ENCODE results near the gene CCDC92. TPM values are rescaled to one million over a fixed set of nuclear protein-coding genes. Genes with fewer than 3 reads are reported as not detected.

Gene CCDC92
- total and polyA plus RNA-seq, 2 donors (not counting 1 experiment from before 2014, with no cell fraction given): 26.6 to 36.2 TPM

DNA sequence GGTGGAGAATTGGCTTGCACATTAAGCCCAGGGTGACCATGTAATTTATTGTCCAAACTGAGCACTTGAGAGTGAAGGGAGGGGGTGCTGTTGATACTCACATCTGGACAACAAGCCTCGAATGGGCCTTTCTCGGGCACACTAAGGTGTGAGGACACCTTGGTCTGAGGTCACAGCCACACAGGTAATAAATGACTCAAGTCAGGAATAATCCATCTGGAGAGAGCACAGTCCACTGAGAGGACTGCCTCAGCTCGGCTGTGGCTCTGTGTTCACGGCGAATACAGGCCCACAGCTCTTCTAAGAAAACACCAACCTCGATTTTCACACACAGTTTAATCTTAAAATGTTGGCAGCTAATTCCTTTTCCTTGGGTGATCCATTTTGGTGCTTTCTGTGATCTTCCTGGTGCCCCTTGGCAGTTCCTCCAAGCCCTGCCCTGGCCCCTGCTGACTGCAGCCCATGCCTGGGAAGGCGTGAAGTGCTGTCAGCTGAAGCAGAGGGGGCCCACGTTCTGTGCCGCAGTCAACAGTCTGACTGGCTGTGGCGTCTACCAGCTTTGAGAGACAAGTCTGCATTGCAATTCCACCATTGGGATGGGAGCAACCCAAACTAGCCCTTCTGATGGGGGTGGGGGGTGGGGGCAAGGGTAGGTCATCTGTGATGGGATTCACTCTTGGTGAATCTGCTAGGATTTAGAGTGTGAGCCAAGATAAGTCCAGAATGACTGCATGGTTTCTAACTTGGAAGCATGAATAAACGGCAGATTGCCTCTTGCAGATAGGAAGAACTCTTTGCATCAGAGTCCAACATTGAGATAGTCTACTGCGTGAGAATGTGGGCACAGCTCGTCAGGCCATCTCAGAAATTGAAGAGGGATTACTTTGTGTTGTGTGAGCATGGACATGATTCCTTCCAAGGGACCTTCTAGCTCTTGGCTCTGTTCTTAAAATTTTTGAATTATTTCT is 43.1 kb upstream of the CCDC92 start:
- ChIA-PET POLR2A (no interaction called here), CTCF (interaction anchor here (1.2 kb wide), 1 partner anchor 16 kb away, joined by 6 read pairs; no protein-coding TSS in a partner anchor)
- intact Hi-C loops (cut with micrococcal nuclease): no loop called here
- Mint-ChIP-seq H3K4me3 (no peak overlapping the region), H3K27ac (no peak overlapping the region), H3K27me3 (no peaks in the 10 kb centered on the region), H3K9me3 (ENCODE audit: insufficient read depth) (no peaks in the 10 kb centered on the region), H3K4me1 (peaks cover 8% of the 10 kb centered on the region)
- Histone ChIP-seq H3K4me1 (ENCODE audit: control insufficient read depth in 2 of 2, insufficient read depth in 2 of 2, low read length in 2 of 2) (peaks cover 0 to 6% of the 10 kb centered on the region in 2 donors), H3K79me2 (ENCODE audit: control insufficient read depth, insufficient read depth, low read length) (no peaks in the 10 kb centered on the region), H3K27me3 (replicated peaks in 1 of 4; ENCODE audit: control extremely low read depth in 1 of 4, control insufficient read depth in 3 of 4, insufficient read depth in 4 of 4, low read length in 3 of 4) (no peaks in the 10 kb centered on the region), H3K4me2 (replicated peaks; ENCODE audit: low read depth, low read length, poor library complexity, severe bottlenecking) (no peak overlapping the region), H3K4me3 (ENCODE audit: control extremely low read depth in 1 of 5, extremely low read depth in 1 of 5, insufficient read depth in 1 of 5, low read depth in 2 of 5, low read length in 4 of 5) (no peak overlapping the region), H2AFZ (ENCODE audit: insufficient read depth, low read depth, low read length, poor library complexity, severe bottlenecking) (no peak overlapping the region), H3K9ac (ENCODE audit: low read length) (no peak overlapping the region), H4K20me1 (ENCODE audit: control insufficient read depth, insufficient read depth, low read length, poor library complexity, severe bottlenecking) (no peaks in the 10 kb centered on the region), H3K36me3 (replicated peaks in 1 of 2; ENCODE audit: control extremely low read depth in 1 of 2, control insufficient read depth in 1 of 2, extremely low read depth in 1 of 2, insufficient read depth in 2 of 2, low read length in 1 of 2) (peaks cover 2 to 30% of the 10 kb centered on the region in 2 experiments), H3K27ac (ENCODE audit: low read length in 2 of 2) (no peak overlapping the region), H3K9me3 (ENCODE audit: control extremely low read depth in 1 of 3, control insufficient read depth in 2 of 3, insufficient read depth in 1 of 3, low read length in 2 of 3) (no peaks in the 10 kb centered on the region)
- WGBS (ENCODE audit: insufficient coverage): 94% methylated on average over 12 of the region's 13 CpGs
- DNase-seq (no peak), ATAC-seq (ENCODE audit: low read depth) (no peak)
- no peak for TF ChIP-seq CTCF (IDR thresholded peaks at IDR 0.05)

DNA sequence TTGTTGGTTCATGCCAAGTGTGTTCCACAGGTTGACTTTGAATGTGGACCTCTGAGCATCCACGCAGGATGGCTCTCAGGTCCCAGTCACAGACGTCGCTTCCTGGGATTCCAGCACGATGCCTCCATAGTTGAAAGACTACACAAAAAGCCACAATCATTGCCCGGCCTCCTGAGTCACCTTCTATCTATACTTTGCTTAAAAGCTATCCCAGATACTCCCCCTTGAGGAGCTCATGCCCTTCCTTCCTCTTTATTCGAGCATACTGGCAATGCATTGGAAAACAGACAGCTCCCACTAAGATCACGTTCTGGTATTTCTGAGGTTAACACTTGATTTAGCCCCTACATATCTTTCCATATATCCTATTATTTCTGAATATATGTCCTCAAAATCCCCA is 40.4 kb upstream of the CCDC92 start:
- POLR2A ChIA-PET: no interaction called here
- no peaks in the 10 kb centered on the region for H3K27me3 Mint-ChIP-seq
- H3K27ac ChIP-seq (ENCODE audit: low read length in 2 of 2): no peak overlapping the region
- no peaks in the 10 kb centered on the region for H4K20me1 ChIP-seq (ENCODE audit: control insufficient read depth, insufficient read depth, low read length, poor library complexity, severe bottlenecking)
- peaks cover 2% of the 10 kb centered on the region in 2 donors for H3K4me1 ChIP-seq (ENCODE audit: control insufficient read depth in 2 of 2, insufficient read depth in 2 of 2, low read length in 2 of 2)
- H3K36me3 ChIP-seq (replicated peaks in 1 of 2; ENCODE audit: control extremely low read depth in 1 of 2, control insufficient read depth in 1 of 2, extremely low read depth in 1 of 2, insufficient read depth in 2 of 2, low read length in 1 of 2): peaks cover 2 to 36% of the 10 kb centered on the region in 2 experiments
- 93% methylated on average over 6 of the region's 7 CpGs for WGBS (ENCODE audit: insufficient coverage)
- no peaks in the 10 kb centered on the region for H3K9me3 ChIP-seq (ENCODE audit: control extremely low read depth in 1 of 3, control insufficient read depth in 2 of 3, insufficient read depth in 1 of 3, low read length in 2 of 3)
- no peak overlapping the region for H3K4me3 Mint-ChIP-seq
- no peaks in the 10 kb centered on the region for H3K27me3 ChIP-seq (replicated peaks in 1 of 4; ENCODE audit: control extremely low read depth in 1 of 4, control insufficient read depth in 3 of 4, insufficient read depth in 4 of 4, low read length in 3 of 4)
- no peak for TF ChIP-seq EZH2 (IDR thresholded peaks at IDR 0.05; ENCODE audit: borderline replicate concordance, insufficient read depth, low read depth, low read length, poor library complexity, severe bottlenecking)
- TF ChIP-seq CTCF (IDR thresholded peaks at IDR 0.05): no peak
- ATAC-seq (ENCODE audit: low read depth) (no peak), DNase-seq (no peak)
- intact Hi-C loops (cut with micrococcal nuclease): no loop called here
- H3K27ac Mint-ChIP-seq: no peak overlapping the region
- no peak overlapping the region for H3K9ac ChIP-seq (ENCODE audit: low read length)
- peaks cover 6% of the 10 kb centered on the region for H3K4me1 Mint-ChIP-seq
- no peaks in the 10 kb centered on the region for H3K79me2 ChIP-seq (ENCODE audit: control insufficient read depth, insufficient read depth, low read length)
- CTCF ChIA-PET: interaction anchor here (1.0 to 1.3 kb wide), 2 partner anchors 18 to 19 kb away, joined by 4 read pairs; no protein-coding TSS in a partner anchor
- no peaks in the 10 kb centered on the region for H3K9me3 Mint-ChIP-seq (ENCODE audit: insufficient read depth)
- no peak overlapping the region for H3K4me3 ChIP-seq (ENCODE audit: control extremely low read depth in 1 of 5, extremely low read depth in 1 of 5, insufficient read depth in 1 of 5, low read depth in 2 of 5, low read length in 4 of 5)
- no peak overlapping the region for H2AFZ ChIP-seq (ENCODE audit: insufficient read depth, low read depth, low read length, poor library complexity, severe bottlenecking)
- H3K4me2 ChIP-seq (replicated peaks; ENCODE audit: low read depth, low read length, poor library complexity, severe bottlenecking): no peak overlapping the region
